ENCODE results near the gene UGGT2. TPM values are rescaled to one million over a fixed set of nuclear protein-coding genes. Genes with fewer than 3 reads are reported as not detected.
"Not testable (repeated sequence)": the region's sequence is repeated elsewhere in the genome, so short reads cannot be mapped to it uniquely, and the experiment has no call there.

Gene UGGT2
- total RNA-seq, 2 experiments from 2014 or later, result not detected

DNA sequence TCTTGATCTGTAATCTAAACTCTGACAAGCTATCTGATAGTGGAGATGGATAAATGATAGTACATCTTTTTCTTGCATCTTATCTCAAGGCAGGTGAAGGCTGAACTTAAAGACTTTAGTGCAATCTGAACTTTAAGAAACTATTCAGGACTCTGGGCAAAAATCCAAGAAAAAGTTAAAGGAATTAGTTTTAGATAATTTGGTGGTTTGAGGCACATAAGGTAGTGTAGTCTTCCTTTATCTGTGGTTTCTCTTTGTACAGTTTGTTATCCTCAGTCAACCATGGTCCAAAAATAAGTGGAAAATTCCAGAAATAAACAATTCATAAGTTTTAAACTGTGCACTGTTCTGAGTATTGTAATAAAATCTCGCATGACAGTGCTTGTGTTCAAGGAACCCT lies 172.9 kb downstream of the UGGT2 start:
- Mint-ChIP-seq H3K9me3 (no peaks in the 10 kb centered on the region), H3K4me1 (no peaks in the 10 kb centered on the region), H3K36me3 (ENCODE audit: low read depth) (no peaks in the 10 kb centered on the region), H3K27me3 (no peaks in the 10 kb centered on the region), H3K4me3 (no peak overlapping the region), H3K27ac (no peak overlapping the region)
- CTCF ChIA-PET, result no interaction called here
- no peak for DNase-seq
- POLR2A ChIA-PET, result no interaction called here

DNA sequence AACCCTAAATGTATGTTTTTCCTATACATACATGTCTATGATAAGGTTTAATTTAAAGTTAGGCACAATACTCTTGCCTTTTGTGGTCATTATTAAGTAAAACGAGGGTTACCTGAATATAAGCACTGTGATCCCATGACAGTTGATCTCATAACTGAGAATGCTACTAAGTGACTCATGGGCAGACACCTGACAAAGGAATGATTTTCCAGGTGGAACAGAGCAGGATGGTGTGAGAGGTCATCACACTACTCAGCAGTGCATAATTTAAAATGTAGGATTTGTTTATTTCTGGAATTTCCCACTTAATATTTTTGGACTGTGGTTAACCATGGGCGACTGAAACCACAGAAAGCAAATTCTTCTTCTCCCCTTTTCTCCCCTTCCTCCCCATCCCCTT lies 178.9 kb downstream of the UGGT2 start:
- ChIA-PET POLR2A (no interaction called here), CTCF (no interaction called here)
- no peaks in the 10 kb centered on the region for H3K4me1 Mint-ChIP-seq
- no peak overlapping the region for H3K27ac Mint-ChIP-seq
- no peak for DNase-seq
- no peaks in the 10 kb centered on the region for H3K36me3 Mint-ChIP-seq (ENCODE audit: low read depth)
- H3K9me3 Mint-ChIP-seq, result no peaks in the 10 kb centered on the region
- H3K27me3 Mint-ChIP-seq, result no peaks in the 10 kb centered on the region
- no peak overlapping the region for H3K4me3 Mint-ChIP-seq

DNA sequence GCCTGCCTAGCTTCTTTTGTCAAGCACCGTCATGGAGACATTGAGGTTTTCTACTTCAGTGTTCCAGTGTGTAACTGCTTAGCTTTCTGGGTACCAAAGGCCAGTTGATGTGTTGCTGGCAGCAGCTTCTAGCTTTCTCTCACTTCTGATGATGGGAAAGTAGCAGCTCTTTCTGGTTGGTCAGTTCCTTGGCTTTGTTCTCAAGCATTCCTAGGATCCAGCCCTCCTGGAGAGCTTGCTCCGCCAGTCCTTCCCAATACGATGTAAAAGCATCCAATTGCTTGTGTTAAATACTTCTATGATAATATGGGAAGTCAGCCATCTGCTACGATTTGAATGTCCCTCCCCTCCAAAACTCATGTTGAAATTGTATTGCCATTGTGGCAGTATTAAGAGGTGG lies 182.8 kb downstream of the UGGT2 start:
- ChIA-PET POLR2A (no interaction called here), CTCF (no interaction called here)
- no peak overlapping the region for H3K27ac Mint-ChIP-seq
- no peaks in the 10 kb centered on the region for H3K9me3 Mint-ChIP-seq
- no peaks in the 10 kb centered on the region for H3K4me1 Mint-ChIP-seq
- H3K4me3 Mint-ChIP-seq, result no peak overlapping the region
- no peak for DNase-seq
- H3K27me3 Mint-ChIP-seq, result no peaks in the 10 kb centered on the region
- H3K36me3 Mint-ChIP-seq (ENCODE audit: low read depth), result no peaks in the 10 kb centered on the region

DNA sequence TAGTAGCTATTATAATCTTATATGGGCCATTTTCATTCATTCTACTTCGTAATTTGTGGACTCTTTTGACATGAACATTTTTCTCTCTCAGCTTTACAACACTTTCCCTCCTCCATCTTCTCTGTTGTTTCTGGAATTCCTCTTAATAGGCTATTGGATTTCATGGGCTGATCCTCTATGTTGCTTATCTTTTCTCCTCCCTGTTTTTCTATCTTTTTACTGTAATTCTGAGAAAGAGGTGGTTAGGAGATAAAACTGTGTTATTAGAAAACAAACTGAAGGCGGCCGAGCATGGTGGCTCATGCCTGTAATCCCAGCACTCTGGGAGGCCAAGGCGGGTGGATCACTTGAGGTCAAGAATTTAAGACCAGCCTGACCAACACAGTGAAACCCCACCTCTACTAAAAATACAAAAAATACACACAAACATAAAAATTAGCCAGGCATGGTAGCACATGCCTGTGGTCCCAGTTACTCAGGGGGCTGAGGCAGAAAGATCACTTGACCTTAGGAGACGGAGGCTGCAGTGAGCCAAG lies 188.1 kb downstream of the UGGT2 start:
- no peaks in the 10 kb centered on the region for H3K36me3 Mint-ChIP-seq (ENCODE audit: low read depth)
- H3K4me1 Mint-ChIP-seq, result no peaks in the 10 kb centered on the region
- H3K27me3 Mint-ChIP-seq, result no peaks in the 10 kb centered on the region
- no peaks in the 10 kb centered on the region for H3K9me3 Mint-ChIP-seq
- ChIA-PET CTCF (no interaction called here), POLR2A (no interaction called here)
- DNase-seq, result no peak
- no peak overlapping the region for H3K4me3 Mint-ChIP-seq
- H3K27ac Mint-ChIP-seq, result no peak overlapping the region

DNA sequence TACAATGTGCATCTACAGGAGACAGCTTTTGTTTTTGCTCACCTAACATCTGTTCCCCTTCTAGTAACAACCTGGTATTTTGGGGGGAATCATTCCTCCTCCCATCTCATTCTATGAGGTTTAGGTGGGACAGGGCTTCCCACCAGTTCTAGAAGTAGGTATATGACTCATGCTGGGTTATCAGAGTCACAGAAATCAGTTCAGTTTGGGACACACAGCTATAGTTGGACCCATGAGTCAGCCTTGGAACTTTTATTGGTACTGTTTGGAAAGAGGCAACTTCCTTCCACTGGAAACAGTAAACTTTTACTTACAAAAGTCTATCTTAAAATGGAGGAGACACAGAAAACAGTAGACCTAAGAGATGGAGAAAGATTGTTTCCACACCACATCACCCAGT lies 190.8 kb downstream of the UGGT2 start:
- no peaks in the 10 kb centered on the region for H3K27me3 Mint-ChIP-seq
- no peak for DNase-seq
- CTCF ChIA-PET, result no interaction called here
- no peaks in the 10 kb centered on the region for H3K36me3 Mint-ChIP-seq (ENCODE audit: low read depth)
- no peak overlapping the region for H3K4me3 Mint-ChIP-seq
- no peaks in the 10 kb centered on the region for H3K9me3 Mint-ChIP-seq
- H3K4me1 Mint-ChIP-seq, result no peaks in the 10 kb centered on the region
- H3K27ac Mint-ChIP-seq, result no peak overlapping the region
- POLR2A ChIA-PET, result no interaction called here

DNA sequence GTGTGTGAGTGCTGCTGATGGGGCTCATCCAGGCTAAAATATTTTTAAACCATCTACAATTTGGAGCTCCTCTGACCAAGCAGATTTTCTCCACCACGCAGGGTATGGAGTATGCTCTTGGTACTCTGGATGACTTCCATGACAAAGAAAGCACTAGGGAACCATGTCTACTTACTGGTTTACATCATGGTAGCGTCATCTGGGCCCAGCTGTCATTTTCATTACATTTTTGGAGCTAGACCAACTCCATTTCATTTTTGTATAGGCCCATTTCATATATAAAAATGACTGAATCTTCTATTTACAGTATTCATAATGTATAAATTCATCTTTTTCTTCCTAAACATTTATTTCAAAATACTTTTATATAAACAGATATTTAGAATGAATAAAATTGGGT lies 191.9 kb downstream of the UGGT2 start:
- CTCF ChIA-PET, result no interaction called here
- H3K9me3 Mint-ChIP-seq, result no peaks in the 10 kb centered on the region
- peaks cover 2% of the 10 kb centered on the region for H3K27me3 Mint-ChIP-seq
- H3K4me1 Mint-ChIP-seq, result no peaks in the 10 kb centered on the region
- H3K36me3 Mint-ChIP-seq (ENCODE audit: low read depth), result no peaks in the 10 kb centered on the region
- no peak overlapping the region for H3K4me3 Mint-ChIP-seq
- POLR2A ChIA-PET, result no interaction called here
- DNase-seq, result no peak
- H3K27ac Mint-ChIP-seq, result no peak overlapping the region

DNA sequence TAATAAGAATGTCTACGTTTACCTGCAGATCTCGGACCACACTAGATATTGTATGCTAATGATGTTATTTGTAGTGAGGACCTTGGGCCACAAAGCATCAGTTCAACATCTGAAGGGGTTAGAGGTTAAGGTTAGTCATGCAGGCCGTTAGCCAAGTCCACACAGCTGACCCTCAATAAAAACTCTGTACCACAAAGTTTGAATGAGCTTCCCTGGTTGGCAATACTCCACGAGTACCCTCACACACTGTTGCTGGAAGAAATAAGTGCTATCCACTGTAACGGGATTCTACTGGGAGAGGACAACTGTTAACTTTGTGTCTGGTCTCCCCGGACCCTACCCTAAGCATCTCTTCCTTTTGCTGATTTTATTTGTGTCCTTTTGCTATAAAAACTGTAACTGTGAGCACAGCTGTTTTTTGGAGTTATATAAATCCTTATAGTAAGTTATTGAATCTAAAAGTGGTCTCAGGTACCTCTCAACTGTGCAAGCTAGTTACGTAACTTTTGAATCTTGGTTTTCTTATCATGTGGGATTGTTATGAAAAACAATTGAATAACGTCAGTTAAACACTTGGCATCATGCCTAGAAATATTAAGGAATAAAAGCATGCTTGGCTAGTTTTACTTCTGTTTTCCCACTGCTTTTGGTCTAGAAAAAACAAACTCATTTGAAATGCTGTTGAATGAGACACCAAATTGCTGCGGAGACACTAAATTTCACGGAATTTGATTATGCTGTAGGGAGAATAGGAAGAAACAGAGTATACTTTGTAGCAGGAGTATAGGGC lies 194.7 kb downstream of the UGGT2 start:
- Mint-ChIP-seq H3K4me1 (no peaks in the 10 kb centered on the region), H3K27me3 (peaks cover 2% of the 10 kb centered on the region), H3K9me3 (no peaks in the 10 kb centered on the region), H3K36me3 (ENCODE audit: low read depth) (no peaks in the 10 kb centered on the region), H3K4me3 (no peak overlapping the region), H3K27ac (no peak overlapping the region)
- DNase-seq, result no peak
- ChIA-PET CTCF (no interaction called here), POLR2A (no interaction called here)

DNA sequence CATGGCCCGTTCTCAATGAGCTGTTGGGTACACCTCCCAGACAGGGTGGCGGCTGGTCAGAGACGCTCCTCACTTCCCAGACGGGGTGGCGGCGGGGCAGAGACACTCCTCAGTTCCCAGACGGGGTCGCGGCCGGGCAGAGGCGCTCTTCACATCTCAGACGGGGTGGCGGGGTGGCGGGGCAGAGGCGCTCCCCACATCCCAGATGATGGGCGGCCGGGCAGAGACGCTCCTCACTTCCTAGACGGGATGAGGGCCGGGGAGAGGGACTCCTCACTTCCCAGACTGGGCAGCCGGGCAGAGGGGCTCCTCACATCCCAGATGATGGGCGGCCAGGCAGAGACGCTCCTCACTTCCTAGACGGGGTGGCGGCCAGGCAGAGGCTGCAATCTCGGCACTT lies 207.5 kb downstream of the UGGT2 start:
- CTCF ChIA-PET; DNase-seq; H3K4me1 Mint-ChIP-seq; H3K36me3 Mint-ChIP-seq (ENCODE audit: low read depth); H3K4me3 Mint-ChIP-seq; POLR2A ChIA-PET; H3K9me3 Mint-ChIP-seq; H3K27ac Mint-ChIP-seq; H3K27me3 Mint-ChIP-seq: not testable (repeated sequence)

DNA sequence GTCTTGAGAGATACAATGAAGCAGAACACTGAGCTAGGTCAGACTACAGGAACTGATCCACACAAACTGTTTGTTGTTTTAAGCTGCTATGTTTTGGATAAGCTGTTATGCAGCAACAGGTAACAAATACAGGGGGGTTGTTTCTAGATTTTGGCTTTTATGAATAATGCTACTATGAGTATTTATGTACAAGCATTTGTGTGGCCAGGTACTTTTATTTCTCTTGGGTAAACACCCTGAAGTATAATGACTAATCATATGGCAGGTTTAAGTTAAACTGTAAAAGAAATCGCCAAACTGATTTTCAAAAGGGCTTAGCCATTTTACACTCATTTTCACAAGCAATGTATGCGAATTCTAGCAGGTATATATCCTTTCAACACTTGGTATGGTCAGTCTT lies 210.3 kb downstream of the UGGT2 start:
- DNase-seq, result no peak
- Mint-ChIP-seq H3K27ac (no peak overlapping the region), H3K4me3 (no peak overlapping the region), H3K9me3 (no peaks in the 10 kb centered on the region), H3K27me3 (peaks cover 1% of the 10 kb centered on the region), H3K4me1 (no peaks in the 10 kb centered on the region), H3K36me3 (ENCODE audit: low read depth) (no peaks in the 10 kb centered on the region)
- CTCF ChIA-PET, result interaction anchor here (1.4 kb wide), 1 partner anchor 9 kb away, joined by 4 read pairs; no protein-coding TSS in a partner anchor
- POLR2A ChIA-PET, result no interaction called here

DNA sequence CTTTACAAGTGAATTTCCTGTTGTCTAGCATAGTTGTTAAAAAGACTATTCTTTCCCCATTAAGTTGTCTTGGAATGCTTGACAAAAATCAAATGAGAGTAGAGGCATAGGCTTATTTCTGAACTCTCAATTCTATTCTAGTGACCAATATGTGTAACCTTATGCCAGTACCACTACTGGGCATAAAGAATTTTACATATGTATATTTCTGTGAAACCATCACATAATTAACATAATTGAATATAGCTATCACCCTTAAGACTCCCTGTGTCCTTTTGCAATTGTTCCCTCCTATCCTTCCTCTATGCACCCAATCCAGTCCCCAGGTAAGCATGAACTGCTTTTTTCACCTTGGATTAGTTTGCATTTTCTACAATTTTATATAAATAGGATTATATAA lies 211.3 kb downstream of the UGGT2 start:
- Mint-ChIP-seq H3K4me1 (no peaks in the 10 kb centered on the region), H3K9me3 (no peaks in the 10 kb centered on the region), H3K27me3 (peaks cover 3% of the 10 kb centered on the region), H3K36me3 (ENCODE audit: low read depth) (no peaks in the 10 kb centered on the region), H3K27ac (no peak overlapping the region), H3K4me3 (no peak overlapping the region)
- DNase-seq, result no peak
- POLR2A ChIA-PET, result no interaction called here
- CTCF ChIA-PET, result no interaction called here

DNA sequence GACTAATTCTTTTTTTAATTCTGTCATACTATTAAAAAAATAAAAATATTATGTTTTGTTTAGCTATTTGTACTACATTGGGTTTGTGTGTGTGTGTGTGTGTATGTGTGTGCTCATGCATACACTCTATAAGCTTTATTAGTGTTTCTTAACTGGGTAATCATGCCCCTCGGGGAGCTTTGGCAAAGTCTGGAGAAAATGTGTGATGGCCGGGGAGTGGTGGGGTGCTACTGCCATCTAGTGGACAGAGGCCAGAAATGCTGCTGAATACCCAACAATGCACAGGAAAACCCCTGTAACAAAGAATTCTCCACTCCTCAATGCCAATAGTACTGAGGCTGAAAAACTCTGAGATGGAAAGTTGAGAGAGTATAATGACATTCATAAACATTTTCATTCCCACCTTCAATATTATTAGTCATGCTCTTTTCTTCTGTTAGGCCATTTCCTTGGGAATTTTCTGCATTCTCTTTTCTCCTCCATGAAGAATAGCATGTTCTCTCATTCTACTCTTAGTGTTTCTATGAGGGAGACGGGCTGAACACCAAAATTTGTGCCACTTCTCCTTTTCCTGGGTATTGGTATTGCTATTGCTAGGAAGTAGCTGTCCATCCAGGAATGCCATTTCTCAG lies 219.0 kb downstream of the UGGT2 start:
- CTCF ChIA-PET, result interaction anchor here (0.5 to 5.6 kb wide), 31 partner anchors 9 to 642 kb away, joined by 3 to 85 read pairs (median 4); no protein-coding TSS in a partner anchor
- Mint-ChIP-seq H3K27me3 (peaks cover 31% of the 10 kb centered on the region), H3K27ac (no peak overlapping the region), H3K4me3 (no peak overlapping the region), H3K9me3 (no peaks in the 10 kb centered on the region), H3K36me3 (ENCODE audit: low read depth) (no peaks in the 10 kb centered on the region), H3K4me1 (no peaks in the 10 kb centered on the region)
- peak; percentile 70 for DNase-seq
- POLR2A ChIA-PET, result interaction anchor here (1.0 kb wide), 1 partner anchor 158 kb away, joined by 3 read pairs; the partner anchor contains the start of gene DNAJC3

DNA sequence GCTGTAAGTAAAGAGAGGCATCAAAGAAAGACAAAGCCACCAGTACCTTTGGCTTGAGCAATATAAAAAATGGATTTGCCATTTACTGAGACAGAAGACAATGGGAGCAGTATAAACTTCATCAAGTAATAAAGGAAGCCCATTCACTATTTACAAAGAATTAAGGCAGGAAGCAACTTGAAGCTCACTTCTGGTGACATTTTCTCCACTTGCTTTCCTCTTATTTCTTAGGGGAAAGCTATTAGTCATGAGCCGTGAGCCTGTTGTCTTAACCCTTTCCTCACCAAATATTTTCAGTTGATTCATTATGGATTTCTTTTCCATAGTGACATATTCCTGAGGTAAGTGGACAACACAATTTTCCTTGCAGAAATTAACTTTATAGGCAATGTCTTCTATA lies 219.5 kb downstream of the UGGT2 start:
- H3K27me3 Mint-ChIP-seq, result peaks cover 31% of the 10 kb centered on the region
- POLR2A ChIA-PET, result interaction anchor here (1.0 kb wide), 1 partner anchor 157 kb away, joined by 3 read pairs; the partner anchor contains the start of gene DNAJC3
- no peaks in the 10 kb centered on the region for H3K4me1 Mint-ChIP-seq
- no peak overlapping the region for H3K4me3 Mint-ChIP-seq
- CTCF ChIA-PET, result interaction anchor here (0.6 to 5.6 kb wide), 25 partner anchors 9 to 642 kb away, joined by 3 to 85 read pairs (median 4); no protein-coding TSS in a partner anchor
- H3K36me3 Mint-ChIP-seq (ENCODE audit: low read depth), result no peaks in the 10 kb centered on the region
- no peak overlapping the region for H3K27ac Mint-ChIP-seq
- no peak for DNase-seq
- no peaks in the 10 kb centered on the region for H3K9me3 Mint-ChIP-seq

DNA sequence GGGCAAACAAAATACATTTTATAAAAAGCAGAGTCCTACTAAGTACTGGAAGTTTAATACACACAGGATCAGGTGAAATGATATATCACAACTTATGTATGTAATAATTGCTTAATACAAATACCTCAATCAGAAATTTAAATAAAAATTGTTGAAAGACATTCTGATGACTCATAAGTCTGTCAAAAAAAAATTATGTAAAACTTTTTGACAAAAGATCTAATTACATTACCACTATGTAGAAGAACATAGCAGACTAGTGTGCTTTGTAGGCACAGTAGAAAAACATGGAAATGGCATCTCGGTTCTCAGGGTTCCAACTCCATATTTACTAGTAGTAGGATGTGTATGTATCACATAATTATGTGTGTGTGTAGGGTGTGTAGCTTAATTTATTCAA lies 220.1 kb downstream of the UGGT2 start:
- H3K4me3 Mint-ChIP-seq, result no peak overlapping the region
- no peaks in the 10 kb centered on the region for H3K36me3 Mint-ChIP-seq (ENCODE audit: low read depth)
- POLR2A ChIA-PET, result interaction anchor here (0.8 kb wide), 1 partner anchor 296 kb away, joined by 3 read pairs; no protein-coding TSS in a partner anchor
- CTCF ChIA-PET, result interaction anchor here (0.9 to 5.6 kb wide), 16 partner anchors 8 to 452 kb away, joined by 3 to 85 read pairs (median 5); no protein-coding TSS in a partner anchor
- H3K4me1 Mint-ChIP-seq, result no peaks in the 10 kb centered on the region
- H3K27ac Mint-ChIP-seq, result no peak overlapping the region
- peaks cover 35% of the 10 kb centered on the region for H3K27me3 Mint-ChIP-seq
- DNase-seq, result no peak
- no peaks in the 10 kb centered on the region for H3K9me3 Mint-ChIP-seq
